Neural crest cell (in vitro differentiated cells): ENCODE measurements around the gene UNC5A. TPM values are rescaled to one million over a fixed set of nuclear protein-coding genes. Genes with fewer than 3 reads are reported as not detected.

Experiments
- DNase-seq: peaks from one replicate; pipeline ENCODE4 v3.0.0; 2021; ENCODE audit warnings: low read depth, mixed read lengths, low spot score
- H3K27ac Mint-ChIP-seq: one replicate; pipeline ENCODE4 v1.8.0; 2021; ENCODE audit warnings: mild to moderate bottlenecking, mixed read lengths; ENCODE audit not compliant: unreplicated experiment
- H3K27me3 Mint-ChIP-seq: 2 replicates; pipeline ENCODE4 v1.8.0; 2021; ENCODE audit warnings: low read depth, mild to moderate bottlenecking, mixed read lengths
- H3K36me3 Mint-ChIP-seq: 2 replicates; pipeline ENCODE4 v1.8.0; 2021; ENCODE audit warnings: low read depth, mild to moderate bottlenecking, mixed read lengths
- H3K4me1 Mint-ChIP-seq: 2 replicates; pipeline ENCODE4 v1.8.0; 2021; ENCODE audit warnings: mixed read lengths
- H3K4me3 Mint-ChIP-seq: one replicate; pipeline ENCODE4 v1.8.0; 2021; ENCODE audit warnings: mild to moderate bottlenecking, mixed read lengths
- H3K9me3 Mint-ChIP-seq: 2 replicates; pipeline ENCODE4 v1.8.0; 2021; ENCODE audit warnings: mixed read lengths
- CTCF ChIP-seq: fragments of 200-600 bp; sonication (generic); conservative IDR thresholded peaks from 2 replicates; pipeline ENCODE4 v1.5.0; 2021; ENCODE audit warnings: antibody characterized with exemption, mild to moderate bottlenecking
- total RNA-seq: library from RNA; stranded (reverse); gene quantifications from 2 replicates; pipeline ENCODE4 v1.2.1, GENCODE V29; 2021

UNC5A gene
- total RNA-seq, 1 donor from 2014 or later = 0.70 TPM

GRCh38 chr5:176836811-176837706 lies 26.7 kb downstream of the UNC5A start:
- DNase-seq = no peak
- Mint-ChIP-seq H3K4me3 (no peak overlapping the region), H3K9me3 (no peaks in the 10 kb centered on the region), H3K27ac (no peak overlapping the region), H3K4me1 (no peaks in the 10 kb centered on the region), H3K36me3 (no peaks in the 10 kb centered on the region), H3K27me3 (peaks cover 86% of the 10 kb centered on the region)
- no peak for TF ChIP-seq CTCF

DNA sequence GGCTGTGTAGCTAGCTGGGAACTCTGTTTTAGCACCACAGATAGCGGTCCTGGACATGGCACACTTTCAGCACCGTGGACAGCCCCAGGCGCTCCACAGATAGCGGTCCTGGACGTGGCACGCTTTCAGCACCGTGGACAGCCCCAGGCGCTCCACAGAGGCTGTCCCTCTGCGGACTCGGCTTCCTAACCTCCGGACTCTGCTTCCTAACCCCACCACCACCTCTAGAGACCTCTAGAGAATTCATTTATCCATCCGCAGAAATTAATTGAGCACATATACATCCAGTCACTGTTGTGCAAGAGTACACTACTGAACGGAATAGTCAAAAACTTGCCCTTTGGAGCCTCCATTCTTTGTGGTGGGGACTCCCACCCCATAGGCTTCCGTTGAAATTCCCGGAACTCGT lies 27.4 kb downstream of the UNC5A start:
- no peaks in the 10 kb centered on the region for H3K36me3 Mint-ChIP-seq
- TF ChIP-seq CTCF = no peak
- no peak overlapping the region for H3K27ac Mint-ChIP-seq
- H3K9me3 Mint-ChIP-seq = no peaks in the 10 kb centered on the region
- H3K4me3 Mint-ChIP-seq = no peak overlapping the region
- H3K4me1 Mint-ChIP-seq = no peaks in the 10 kb centered on the region
- H3K27me3 Mint-ChIP-seq = peaks cover 82% of the 10 kb centered on the region
- DNase-seq = peak; percentile 96

DNA sequence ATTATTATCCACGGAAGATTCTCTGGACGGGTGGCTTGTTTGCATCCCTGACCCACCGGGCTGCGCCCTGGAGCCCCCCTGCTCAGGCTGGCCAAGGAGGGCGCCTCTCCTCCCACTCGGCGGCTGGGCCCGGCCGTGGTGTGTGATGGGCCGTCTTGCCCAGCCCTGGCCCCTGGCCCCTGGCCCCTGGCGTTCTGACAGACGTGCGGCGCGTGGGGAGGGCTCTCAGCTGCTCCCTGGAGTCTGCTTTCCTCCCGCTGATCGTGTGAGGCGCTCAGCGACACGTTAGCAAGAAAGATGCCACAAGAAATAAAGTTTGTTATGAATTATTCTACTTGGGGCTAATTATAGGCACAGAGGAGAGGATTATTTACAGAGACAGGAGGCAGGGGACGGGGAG lies 33.3 kb downstream of the UNC5A start:
- H3K36me3 Mint-ChIP-seq = no peaks in the 10 kb centered on the region
- no peak overlapping the region for H3K4me3 Mint-ChIP-seq
- H3K4me1 Mint-ChIP-seq = no peaks in the 10 kb centered on the region
- no peak overlapping the region for H3K27ac Mint-ChIP-seq
- no peak for DNase-seq
- peaks cover 46% of the 10 kb centered on the region for H3K27me3 Mint-ChIP-seq
- TF ChIP-seq CTCF = no peak
- H3K9me3 Mint-ChIP-seq = no peaks in the 10 kb centered on the region

GRCh38 chr5:176844281-176844680 lies 33.9 kb downstream of the UNC5A start:
- Mint-ChIP-seq H3K4me3 (no peak overlapping the region), H3K27me3 (peaks cover 41% of the 10 kb centered on the region), H3K27ac (no peak overlapping the region), H3K4me1 (no peaks in the 10 kb centered on the region), H3K36me3 (no peaks in the 10 kb centered on the region), H3K9me3 (no peaks in the 10 kb centered on the region)
- TF ChIP-seq CTCF = no peak
- DNase-seq = no peak

GRCh38 chr5:176844706-176845391 lies 34.5 kb downstream of the UNC5A start:
- H3K27ac Mint-ChIP-seq = no peak overlapping the region
- no peaks in the 10 kb centered on the region for H3K36me3 Mint-ChIP-seq
- H3K4me1 Mint-ChIP-seq = no peaks in the 10 kb centered on the region
- TF ChIP-seq CTCF = no peak
- H3K4me3 Mint-ChIP-seq = no peak overlapping the region
- no peaks in the 10 kb centered on the region for H3K9me3 Mint-ChIP-seq
- H3K27me3 Mint-ChIP-seq = peaks cover 40% of the 10 kb centered on the region
- DNase-seq = no peak
